ENCODE measurements around the gene QKI.
A peak's percentile ranks its signal among the peaks of the same experiment; 100 is the strongest.

QKI gene

GRCh38 chr6:163439997-163440396 is 25.5 kb downstream of the QKI start:
- Histone ChIP-seq H3K36me3 (ENCODE audit: insufficient read depth) (no peaks in the 10 kb centered on the region), H3K27me3 (ENCODE audit: insufficient read depth, low read depth) (no peaks in the 10 kb centered on the region), H2AFZ (ENCODE audit: low read depth) (no peak overlapping the region), H3K9ac (no peak overlapping the region), H4K20me1 (ENCODE audit: insufficient read depth) (peaks cover 38% of the 10 kb centered on the region), H3K4me2 (peak overlapping the region; percentile 52), H3K27ac (peak overlapping the region; percentile 52; the same call in 1 of the 2 replicates), H3K79me2 (ENCODE audit: insufficient read depth, low read depth) (peaks cover 88% of the 10 kb centered on the region), H3K4me3 (IDR thresholded peaks at IDR 0.05; ENCODE audit: insufficient read depth, low read depth, low read length) (no peak overlapping the region), H3K4me1 (ENCODE audit: low read depth, poor library complexity, severe bottlenecking) (peaks cover 63% of the 10 kb centered on the region)
- no peak for TF ChIP-seq CTCF (conservative IDR thresholded peaks at IDR 0.05; ENCODE audit: low read depth, low read length)

DNA sequence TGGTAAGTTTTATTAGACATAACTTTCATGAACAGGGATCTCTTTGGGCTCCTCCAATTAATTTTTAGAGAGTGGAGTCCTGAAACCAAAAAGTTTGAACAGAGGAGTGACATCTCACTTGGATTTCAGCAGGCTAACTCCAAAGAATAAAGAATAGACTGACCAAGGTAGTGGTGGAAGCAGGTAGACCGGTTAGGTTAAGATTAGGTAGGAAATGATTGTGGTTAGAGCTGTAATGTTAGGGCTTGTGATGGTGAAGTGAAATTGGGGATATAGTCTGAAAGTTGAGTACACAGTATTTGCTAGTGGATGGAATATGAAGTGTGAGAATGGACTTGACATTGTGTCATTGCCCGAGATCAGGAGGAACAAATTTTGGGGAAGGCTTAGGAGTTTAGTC is 27.8 kb downstream of the QKI start:
- Histone ChIP-seq H3K27ac (no peak overlapping the region), H3K27me3 (ENCODE audit: insufficient read depth, low read depth) (no peaks in the 10 kb centered on the region), H3K9ac (no peak overlapping the region), H2AFZ (ENCODE audit: low read depth) (no peak overlapping the region), H3K79me2 (ENCODE audit: insufficient read depth, low read depth) (peaks cover 88% of the 10 kb centered on the region), H3K4me1 (ENCODE audit: low read depth, poor library complexity, severe bottlenecking) (peaks cover 46% of the 10 kb centered on the region), H3K36me3 (ENCODE audit: insufficient read depth) (no peaks in the 10 kb centered on the region), H3K4me2 (no peak overlapping the region), H3K4me3 (IDR thresholded peaks at IDR 0.05; ENCODE audit: insufficient read depth, low read depth, low read length) (no peak overlapping the region), H4K20me1 (ENCODE audit: insufficient read depth) (peaks cover 32% of the 10 kb centered on the region)
- no peak for TF ChIP-seq CTCF (conservative IDR thresholded peaks at IDR 0.05; ENCODE audit: low read depth, low read length)

- Histone ChIP-seq H3K79me2 (ENCODE audit: insufficient read depth, low read depth) (peaks cover 92% of the 10 kb centered on the region), H4K20me1 (ENCODE audit: insufficient read depth) (peaks cover 24% of the 10 kb centered on the region), H3K27ac (no peak overlapping the region), H3K4me2 (no peak overlapping the region), H3K27me3 (ENCODE audit: insufficient read depth, low read depth) (no peaks in the 10 kb centered on the region), H3K4me1 (ENCODE audit: low read depth, poor library complexity, severe bottlenecking) (peaks cover 30% of the 10 kb centered on the region), H2AFZ (ENCODE audit: low read depth) (no peak overlapping the region), H3K36me3 (ENCODE audit: insufficient read depth) (no peaks in the 10 kb centered on the region), H3K9ac (no peak overlapping the region), H3K4me3 (IDR thresholded peaks at IDR 0.05; ENCODE audit: insufficient read depth, low read depth, low read length) (no peak overlapping the region)
- no peak for TF ChIP-seq CTCF (conservative IDR thresholded peaks at IDR 0.05; ENCODE audit: low read depth, low read length)
Observed at GRCh38 chr6:163444077-163444476, 29.6 kb downstream of the QKI start.

GRCh38 chr6:163446549-163446948 is 32.0 kb downstream of the QKI start:
- H4K20me1 ChIP-seq (ENCODE audit: insufficient read depth): peaks cover 20% of the 10 kb centered on the region; the same call in 1 of the 2 replicates

More at GRCh38 chr6:163446549-163446948, 32.0 kb downstream of the QKI start:
- no peak for TF ChIP-seq CTCF (conservative IDR thresholded peaks at IDR 0.05; ENCODE audit: low read depth, low read length)
- Histone ChIP-seq H3K27me3 (ENCODE audit: insufficient read depth, low read depth) (no peaks in the 10 kb centered on the region), H3K4me1 (ENCODE audit: low read depth, poor library complexity, severe bottlenecking) (peaks cover 6% of the 10 kb centered on the region), H3K4me2 (no peak overlapping the region), H3K9ac (no peak overlapping the region), H3K79me2 (ENCODE audit: insufficient read depth, low read depth) (peaks cover 94% of the 10 kb centered on the region), H3K27ac (no peak overlapping the region), H2AFZ (ENCODE audit: low read depth) (no peak overlapping the region), H3K36me3 (ENCODE audit: insufficient read depth) (no peaks in the 10 kb centered on the region), H3K4me3 (IDR thresholded peaks at IDR 0.05; ENCODE audit: insufficient read depth, low read depth, low read length) (no peak overlapping the region)
